Liver (tissue), 3 donors: ENCODE data around the gene HPCAL4.

Experiments used
- CTCF ChIP-seq: fragments of 150-350 bp; IDR thresholded peaks from 2 replicates; pipeline ENCODE4 v1.5.1; 2017; ENCODE audit warnings: improper control_type of control experiment, low read depth, low read length; ENCODE audit not compliant: missing input control
- EGR1 ChIP-seq, 2 donors: IDR thresholded peaks; 2 replicates each; pipeline ENCODE4 v1.6.1; 2016 to 2018; ENCODE audit warnings: antibody characterized with exemption in 2 of 2, low read depth in 2 of 2
- FOXA2 ChIP-seq: IDR thresholded peaks from 2 replicates; pipeline ENCODE4 v1.6.1; 2016; ENCODE audit warnings: antibody characterized with exemption
- NR2F2 ChIP-seq: IDR thresholded peaks from 2 replicates; pipeline ENCODE4 v1.6.1; 2016; ENCODE audit warnings: antibody characterized with exemption
- REST ChIP-seq: IDR thresholded peaks from 2 replicates; pipeline ENCODE4 v1.6.1; 2016; ENCODE audit warnings: antibody characterized with exemption, mild to moderate bottlenecking
- RXRA ChIP-seq, 2 donors: IDR thresholded peaks; 2 replicates each; pipeline ENCODE4 v1.6.1; 2017 to 2018; ENCODE audit warnings: antibody characterized with exemption in 2 of 2, mild to moderate bottlenecking in 1 of 2
- YY1 ChIP-seq: IDR thresholded peaks from 2 replicates; pipeline ENCODE4 v1.6.1; 2016; ENCODE audit warnings: antibody characterized with exemption, mild to moderate bottlenecking
- ZBTB33 ChIP-seq: IDR thresholded peaks from 2 replicates; pipeline ENCODE4 v1.6.1; 2016; ENCODE audit warnings: antibody characterized with exemption
- donor health status: healthy.
- donor health status: healthy.

- TF ChIP-seq RXRA (IDR thresholded peaks at IDR 0.05) (no peak), NR2F2 (no peak), ZBTB33 (no peak), CTCF (no peak), FOXA2 (no peak), YY1 (no peak), REST (no peak), EGR1 (IDR thresholded peaks at IDR 0.05; ENCODE audit: low read depth in 2 of 2) (no peak)
Measured at GRCh38 chr1:39649636-39650185, 41.5 kb downstream of the HPCAL4 start.
